ENCODE results near the gene RBMX.

GRCh38 chrX:136909706-136910564, 29.4 kb upstream of the RBMX start:
- TF ChIP-seq, protein P1, sequence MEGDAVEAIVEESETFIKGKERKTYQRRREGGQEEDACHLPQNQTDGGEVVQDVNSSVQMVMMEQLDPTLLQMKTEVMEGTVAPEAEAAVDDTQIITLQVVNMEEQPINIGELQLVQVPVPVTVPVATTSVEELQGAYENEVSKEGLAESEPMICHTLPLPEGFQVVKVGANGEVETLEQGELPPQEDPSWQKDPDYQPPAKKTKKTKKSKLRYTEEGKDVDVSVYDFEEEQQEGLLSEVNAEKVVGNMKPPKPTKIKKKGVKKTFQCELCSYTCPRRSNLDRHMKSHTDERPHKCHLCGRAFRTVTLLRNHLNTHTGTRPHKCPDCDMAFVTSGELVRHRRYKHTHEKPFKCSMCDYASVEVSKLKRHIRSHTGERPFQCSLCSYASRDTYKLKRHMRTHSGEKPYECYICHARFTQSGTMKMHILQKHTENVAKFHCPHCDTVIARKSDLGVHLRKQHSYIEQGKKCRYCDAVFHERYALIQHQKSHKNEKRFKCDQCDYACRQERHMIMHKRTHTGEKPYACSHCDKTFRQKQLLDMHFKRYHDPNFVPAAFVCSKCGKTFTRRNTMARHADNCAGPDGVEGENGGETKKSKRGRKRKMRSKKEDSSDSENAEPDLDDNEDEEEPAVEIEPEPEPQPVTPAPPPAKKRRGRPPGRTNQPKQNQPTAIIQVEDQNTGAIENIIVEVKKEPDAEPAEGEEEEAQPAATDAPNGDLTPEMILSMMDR (IDR thresholded peaks at IDR 0.05), result no peak
- no peak for TF ChIP-seq EP300 (IDR thresholded peaks at IDR 0.05)

Measured in ovary (tissue), 3 donors.